Keratinocyte (primary cell): ENCODE data around the gene SOX5. TPM values are rescaled to one million over a fixed set of nuclear protein-coding genes. Genes with fewer than 3 reads are reported as not detected.

ENCODE experiments used
- DNase-seq: peaks from one replicate; pipeline ENCODE4 v3.0.0-alpha.2; 2011; ENCODE audit warnings: low read depth, missing footprints, low spot score
- FAIRE-seq: peaks from 2 replicates; lab custom pipeline; 2011; peaks lifted over from hg19 to GRCh38; lab: Jason Lieb, UNC
- H2AFZ ChIP-seq: 2 replicates; pipeline ENCODE4 v1.6.0; 2012; ENCODE audit warnings: low read length, control low read depth, inconsistent platforms; ENCODE audit not compliant: control insufficient read depth
- H3K27ac ChIP-seq: 2 replicates; pipeline ENCODE4 v1.5.1; 2011; ENCODE audit warnings: low read length; ENCODE audit not compliant: control insufficient read depth, insufficient read depth
- H3K27me3 ChIP-seq: 3 replicates; pipeline ENCODE4 v1.6.0; 2011; ENCODE audit warnings: low read length; ENCODE audit not compliant: control insufficient read depth, insufficient read depth; ENCODE audit errors: extremely low read depth
- H3K36me3 ChIP-seq, 2 experiments: 2 replicates in 1 of 2; 3 replicates in 1 of 2; pipeline ENCODE4 v1.5.1; 2011; ENCODE audit warnings: low read length in 2 of 2, mild to moderate bottlenecking in 1 of 2; ENCODE audit not compliant: control insufficient read depth in 2 of 2, insufficient read depth in 2 of 2; ENCODE audit errors: extremely low read depth in 1 of 2
- H3K4me1 ChIP-seq: 3 replicates; pipeline ENCODE4 v1.5.1; 2011; ENCODE audit warnings: low read length; ENCODE audit not compliant: control insufficient read depth, insufficient read depth; ENCODE audit errors: extremely low read depth
- H3K4me2 ChIP-seq: 3 replicates; pipeline ENCODE4 v1.6.0; 2011; ENCODE audit warnings: low read depth, low read length; ENCODE audit not compliant: control insufficient read depth, insufficient read depth; ENCODE audit errors: extremely low read depth
- H3K4me3 ChIP-seq, 3 experiments: fragments of 200-600 bp in 1 of 3; sonication (generic) in 1 of 3; 2 replicates in 2 of 3; 3 replicates in 1 of 3; pipeline ENCODE4 v1.5.1; 2011 to 2016; ENCODE audit warnings: low read length in 3 of 3, mild to moderate bottlenecking in 3 of 3, control low read depth in 2 of 3, inconsistent platforms in 1 of 3, low read depth in 1 of 3, mixed read lengths in 1 of 3, mixed run types in 1 of 3, moderate library complexity in 1 of 3; ENCODE audit not compliant: control insufficient read depth in 2 of 3, insufficient read depth in 2 of 3; ENCODE audit errors: extremely low read depth in 1 of 3
- H3K79me2 ChIP-seq: 2 replicates; pipeline ENCODE4 v1.6.0; 2012; ENCODE audit warnings: low read length; ENCODE audit not compliant: control insufficient read depth, insufficient read depth
- H3K9ac ChIP-seq: 3 replicates; pipeline ENCODE4 v1.6.0; 2011; ENCODE audit warnings: low read length; ENCODE audit not compliant: control insufficient read depth, insufficient read depth; ENCODE audit errors: extremely low read depth
- H3K9me1 ChIP-seq: 3 replicates; pipeline ENCODE4 v1.6.0; 2011; ENCODE audit warnings: low read length; ENCODE audit not compliant: control insufficient read depth, insufficient read depth; ENCODE audit errors: extremely low read depth
- H3K9me3 ChIP-seq: 2 replicates; pipeline ENCODE4 v1.5.1; 2012; ENCODE audit warnings: low read depth, low read length; ENCODE audit not compliant: control insufficient read depth
- H4K20me1 ChIP-seq: 3 replicates; pipeline ENCODE4 v1.6.0; 2011; ENCODE audit warnings: low read length; ENCODE audit not compliant: control insufficient read depth, insufficient read depth; ENCODE audit errors: extremely low read depth
- CTCF ChIP-seq, 3 experiments: IDR thresholded peaks in 1 of 3; conservative IDR thresholded peaks in 1 of 3; optimal IDR thresholded peaks in 1 of 3; 2 replicates in 2 of 3; 3 replicates in 1 of 3; pipeline versions ENCODE3 to v1.5.1; 2011; ENCODE audit warnings: low read length in 3 of 3, mild to moderate bottlenecking in 3 of 3, moderate library complexity in 2 of 3, control low read depth in 1 of 3, inconsistent platforms in 1 of 3; ENCODE audit not compliant: insufficient read depth in 2 of 3; ENCODE audit errors: extremely low read depth in 1 of 3
- EZH2 ChIP-seq: IDR thresholded peaks from one replicate; pipeline ENCODE4 v1.6.1; 2012; ENCODE audit warnings: inconsistent platforms, mild to moderate bottlenecking, low read length, moderate library complexity
- dilution Hi-C: fragments of 300-500 bp; cut with MboI; formaldehyde crosslinking; loops from one replicate; pipeline ENCODE4 v1.7.0; 2020; ENCODE audit warnings: low sequenced_read_pairs; ENCODE audit not compliant: extremely low pct_ligation_motif_present
- polyA plus RNA-seq, 5 experiments: library from polyadenylated mRNA; depleted of rRNA in 3 of 5; stranded (reverse) in 3 of 5; stranded (forward) in 1 of 5; unstranded in 1 of 5; fragments of >200 nt; gene quantifications; 1 replicate in 1 of 5; 2 replicates in 3 of 5; 3 replicates in 1 of 5; pipeline versions ENCODE4 v1.2.1 to v1.2.3, GENCODE V29; 2011 to 2012; ENCODE audit warnings: missing spikeins in 2 of 5, low read depth in 1 of 5, low replicate concordance in 1 of 5

The SOX5 gene
- polyA plus RNA-seq, 1 donor (not counting 4 experiments of a cell fraction or from before 2014, with no cell fraction given) = not detected

- Histone ChIP-seq H3K4me2 (no peak overlapping the region), H3K36me3 (no peaks in the 10 kb centered on the region), H3K4me3 (no peak overlapping the region), H3K27ac (no peak overlapping the region), H2AFZ (no peak overlapping the region), H3K9me1 (no peaks in the 10 kb centered on the region), H3K79me2 (no peaks in the 10 kb centered on the region), H4K20me1 (no peaks in the 10 kb centered on the region), H3K4me1 (no peaks in the 10 kb centered on the region), H3K9ac (no peak overlapping the region), H3K9me3 (no peaks in the 10 kb centered on the region), H3K27me3 (no peaks in the 10 kb centered on the region)
- DNase-seq (no peak), FAIRE-seq (no peak)
- dilution Hi-C loops = no loop called here
- TF ChIP-seq CTCF (optimal IDR thresholded peaks at IDR 0.05 in 1 of 3, IDR thresholded peaks at IDR 0.05 in 1 of 3, conservative IDR thresholded peaks at IDR 0.05 in 1 of 3; ENCODE audit: extremely low read depth in 1 of 3, insufficient read depth in 2 of 3, low read length in 3 of 3) (no peak), EZH2 (no peak)
Measured at GRCh38 chr12:23888396-23889068, 60.9 kb downstream of the SOX5 start.

GRCh38 chr12:23887055-23887835, 62.2 kb downstream of the SOX5 start:
- Histone ChIP-seq H3K4me1 (no peaks in the 10 kb centered on the region), H3K79me2 (no peaks in the 10 kb centered on the region), H3K9ac (no peak overlapping the region), H3K4me2 (no peak overlapping the region), H4K20me1 (no peaks in the 10 kb centered on the region), H2AFZ (no peak overlapping the region), H3K9me1 (no peaks in the 10 kb centered on the region), H3K27me3 (no peaks in the 10 kb centered on the region), H3K9me3 (no peaks in the 10 kb centered on the region), H3K27ac (no peak overlapping the region), H3K36me3 (no peaks in the 10 kb centered on the region), H3K4me3 (no peak overlapping the region)
- DNase-seq = no peak
- no peak for TF ChIP-seq EZH2
- TF ChIP-seq CTCF (optimal IDR thresholded peaks at IDR 0.05 in 1 of 3, IDR thresholded peaks at IDR 0.05 in 1 of 3, conservative IDR thresholded peaks at IDR 0.05 in 1 of 3; ENCODE audit: extremely low read depth in 1 of 3, insufficient read depth in 2 of 3, low read length in 3 of 3) = no peak
- FAIRE-seq = no peak
- dilution Hi-C loops = no loop called here
